Measurements from ENCODE around the gene SPG21. TPM values are rescaled to one million over a fixed set of nuclear protein-coding genes. Genes with fewer than 3 reads are reported as not detected.

Gene SPG21
- total RNA-seq, 1 experiment from 2014 or later = 89.1 TPM

GRCh38 chr15:64942356-64942755 lies 47.4 kb downstream of the SPG21 start:
- H3K36me3 ChIP-seq (ENCODE audit: insufficient read depth, low read length, poor library complexity, severe bottlenecking) = no peaks in the 10 kb centered on the region
- H3K9me3 ChIP-seq (ENCODE audit: low read depth, low read length, poor library complexity, severe bottlenecking) = no peaks in the 10 kb centered on the region
- H3K27ac ChIP-seq (ENCODE audit: low read depth, low read length, poor library complexity, severe bottlenecking) = no peak overlapping the region
- no TSS peak for BruUV-seq (replicated peaks)
- TF ChIP-seq EZH2 (IDR thresholded peaks at IDR 0.05; ENCODE audit: borderline replicate concordance, low read depth, low read length, poor library complexity, severe bottlenecking) = no peak
- TF ChIP-seq, protein P1, sequence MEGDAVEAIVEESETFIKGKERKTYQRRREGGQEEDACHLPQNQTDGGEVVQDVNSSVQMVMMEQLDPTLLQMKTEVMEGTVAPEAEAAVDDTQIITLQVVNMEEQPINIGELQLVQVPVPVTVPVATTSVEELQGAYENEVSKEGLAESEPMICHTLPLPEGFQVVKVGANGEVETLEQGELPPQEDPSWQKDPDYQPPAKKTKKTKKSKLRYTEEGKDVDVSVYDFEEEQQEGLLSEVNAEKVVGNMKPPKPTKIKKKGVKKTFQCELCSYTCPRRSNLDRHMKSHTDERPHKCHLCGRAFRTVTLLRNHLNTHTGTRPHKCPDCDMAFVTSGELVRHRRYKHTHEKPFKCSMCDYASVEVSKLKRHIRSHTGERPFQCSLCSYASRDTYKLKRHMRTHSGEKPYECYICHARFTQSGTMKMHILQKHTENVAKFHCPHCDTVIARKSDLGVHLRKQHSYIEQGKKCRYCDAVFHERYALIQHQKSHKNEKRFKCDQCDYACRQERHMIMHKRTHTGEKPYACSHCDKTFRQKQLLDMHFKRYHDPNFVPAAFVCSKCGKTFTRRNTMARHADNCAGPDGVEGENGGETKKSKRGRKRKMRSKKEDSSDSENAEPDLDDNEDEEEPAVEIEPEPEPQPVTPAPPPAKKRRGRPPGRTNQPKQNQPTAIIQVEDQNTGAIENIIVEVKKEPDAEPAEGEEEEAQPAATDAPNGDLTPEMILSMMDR (conservative IDR thresholded peaks at IDR 0.05; ENCODE audit: low read depth, low read length) = no peak
- no peak for DNase-seq (ENCODE audit: low spot score)
- ChIA-PET CTCF (no interaction called here), POLR2A (ENCODE audit: low non-redundant PET) (interaction anchor here (0.6 kb wide), 1 partner anchor 22 kb away, joined by 6 read pairs; no protein-coding TSS in a partner anchor)
- no peaks in the 10 kb centered on the region for H3K4me1 ChIP-seq (ENCODE audit: insufficient read depth, low read length, poor library complexity, severe bottlenecking)
- H3K4me3 ChIP-seq (ENCODE audit: low read depth, low read length, poor library complexity, severe bottlenecking) = no peak overlapping the region
- intact Hi-C loops (cut with micrococcal nuclease; ENCODE audit: unreplicated experiment) = no loop called here
- no peaks in the 10 kb centered on the region for H3K27me3 ChIP-seq (replicated peaks; ENCODE audit: insufficient read depth, low read depth, low read length, poor library complexity)

DNA sequence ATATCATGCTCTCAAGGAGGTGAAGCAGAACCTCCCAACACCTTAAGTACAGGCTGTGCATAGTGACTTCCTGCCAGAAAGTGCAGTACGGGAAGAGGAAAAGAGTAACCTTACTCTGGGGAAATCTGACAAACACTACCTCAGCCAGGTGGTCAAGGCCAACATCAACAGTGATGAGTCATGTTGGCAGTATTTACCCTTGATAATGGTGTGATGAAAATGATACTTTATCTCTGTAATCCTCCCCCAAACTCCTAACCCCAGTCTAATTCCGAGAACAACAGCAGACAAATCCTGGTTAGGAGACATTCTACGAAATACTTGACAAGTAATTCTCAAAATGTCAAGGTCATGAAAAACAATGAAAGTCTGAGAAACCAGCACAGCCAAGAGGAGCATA lies 51.5 kb downstream of the SPG21 start:
- Histone ChIP-seq H3K27me3 (replicated peaks; ENCODE audit: insufficient read depth, low read depth, low read length, poor library complexity) (no peaks in the 10 kb centered on the region), H3K9me3 (ENCODE audit: low read depth, low read length, poor library complexity, severe bottlenecking) (no peaks in the 10 kb centered on the region), H3K4me1 (ENCODE audit: insufficient read depth, low read length, poor library complexity, severe bottlenecking) (no peaks in the 10 kb centered on the region), H3K27ac (ENCODE audit: low read depth, low read length, poor library complexity, severe bottlenecking) (no peak overlapping the region), H3K36me3 (ENCODE audit: insufficient read depth, low read length, poor library complexity, severe bottlenecking) (no peaks in the 10 kb centered on the region), H3K4me3 (ENCODE audit: low read depth, low read length, poor library complexity, severe bottlenecking) (no peak overlapping the region)
- CTCF ChIA-PET = no interaction called here
- intact Hi-C loops (cut with micrococcal nuclease; ENCODE audit: unreplicated experiment) = no loop called here
- no TSS peak for BruUV-seq (replicated peaks)
- POLR2A ChIA-PET (ENCODE audit: low non-redundant PET) = no interaction called here
- no peak for DNase-seq (ENCODE audit: low spot score)
- TF ChIP-seq, protein P1 (conservative IDR thresholded peaks at IDR 0.05; ENCODE audit: low read depth, low read length) = no peak

DNA sequence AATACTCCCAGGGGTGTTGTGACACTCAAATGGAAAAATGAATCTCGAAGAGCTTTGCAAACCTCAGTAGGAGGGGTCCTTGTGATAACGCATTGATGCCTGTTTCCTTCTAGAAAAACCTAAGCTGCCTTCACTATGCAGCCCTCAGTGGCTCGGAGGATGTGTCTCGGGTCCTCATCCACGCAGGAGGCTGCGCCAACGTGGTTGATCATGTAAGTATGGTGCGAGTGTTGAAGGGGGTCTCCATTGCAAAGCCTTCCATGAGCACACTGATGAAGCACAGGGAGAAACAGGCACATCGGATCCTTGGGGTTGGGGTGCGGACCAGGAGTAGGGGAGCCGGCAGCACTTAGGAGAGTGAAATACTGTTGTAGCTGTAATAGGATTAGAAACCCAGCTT lies 55.7 kb downstream of the SPG21 start:
- Histone ChIP-seq H3K4me3 (ENCODE audit: low read depth, low read length, poor library complexity, severe bottlenecking) (no peak overlapping the region), H3K36me3 (ENCODE audit: insufficient read depth, low read length, poor library complexity, severe bottlenecking) (no peaks in the 10 kb centered on the region), H3K27me3 (replicated peaks; ENCODE audit: insufficient read depth, low read depth, low read length, poor library complexity) (no peaks in the 10 kb centered on the region), H3K27ac (ENCODE audit: low read depth, low read length, poor library complexity, severe bottlenecking) (no peak overlapping the region), H3K4me1 (ENCODE audit: insufficient read depth, low read length, poor library complexity, severe bottlenecking) (no peaks in the 10 kb centered on the region), H3K9me3 (ENCODE audit: low read depth, low read length, poor library complexity, severe bottlenecking) (no peaks in the 10 kb centered on the region)
- TF ChIP-seq EZH2 (IDR thresholded peaks at IDR 0.05; ENCODE audit: borderline replicate concordance, low read depth, low read length, poor library complexity, severe bottlenecking) = no peak
- CTCF ChIA-PET = no interaction called here
- intact Hi-C loops (cut with micrococcal nuclease; ENCODE audit: unreplicated experiment) = no loop called here
- POLR2A ChIA-PET (ENCODE audit: low non-redundant PET) = interaction anchor here (0.7 kb wide), 1 partner anchor 28 kb away, joined by 6 read pairs; no protein-coding TSS in a partner anchor
- BruUV-seq (replicated peaks) = no TSS peak
- DNase-seq (ENCODE audit: low spot score) = no peak

DNA sequence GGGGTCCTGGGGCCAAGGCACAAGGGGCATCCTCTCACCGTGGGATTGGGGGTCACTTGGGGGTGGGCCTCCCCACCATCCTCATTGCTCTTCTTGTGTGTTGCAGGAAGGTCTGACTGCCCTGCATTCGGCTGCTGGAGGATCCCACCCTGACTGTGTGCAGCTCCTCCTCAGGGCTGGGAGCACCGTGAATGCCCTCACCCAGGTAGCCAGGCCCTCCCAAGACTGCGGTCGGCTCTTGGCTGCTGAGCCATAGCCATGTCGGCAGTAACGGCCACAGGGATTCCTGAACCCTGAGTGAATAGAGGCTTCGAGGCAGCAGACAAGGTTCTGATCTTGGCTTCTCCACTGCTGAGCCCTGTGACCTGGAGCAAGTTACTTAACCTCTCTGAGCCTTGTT lies 58.3 kb downstream of the SPG21 start:
- CTCF ChIA-PET = no interaction called here
- Histone ChIP-seq H3K27ac (ENCODE audit: low read depth, low read length, poor library complexity, severe bottlenecking) (no peak overlapping the region), H3K4me1 (ENCODE audit: insufficient read depth, low read length, poor library complexity, severe bottlenecking) (no peaks in the 10 kb centered on the region), H3K36me3 (ENCODE audit: insufficient read depth, low read length, poor library complexity, severe bottlenecking) (no peaks in the 10 kb centered on the region), H3K9me3 (ENCODE audit: low read depth, low read length, poor library complexity, severe bottlenecking) (no peaks in the 10 kb centered on the region), H3K4me3 (ENCODE audit: low read depth, low read length, poor library complexity, severe bottlenecking) (no peak overlapping the region), H3K27me3 (replicated peaks; ENCODE audit: insufficient read depth, low read depth, low read length, poor library complexity) (no peaks in the 10 kb centered on the region)
- no peak for DNase-seq (ENCODE audit: low spot score)
- POLR2A ChIA-PET (ENCODE audit: low non-redundant PET) = no interaction called here
- TF ChIP-seq EZH2 (IDR thresholded peaks at IDR 0.05; ENCODE audit: borderline replicate concordance, low read depth, low read length, poor library complexity, severe bottlenecking) = no peak
- TF ChIP-seq, protein P1 (conservative IDR thresholded peaks at IDR 0.05; ENCODE audit: low read depth, low read length) = no peak
- no TSS peak for BruUV-seq (replicated peaks)
- intact Hi-C loops (cut with micrococcal nuclease; ENCODE audit: unreplicated experiment) = no loop called here
